ENCODE results near the gene ZFP64.

DNA sequence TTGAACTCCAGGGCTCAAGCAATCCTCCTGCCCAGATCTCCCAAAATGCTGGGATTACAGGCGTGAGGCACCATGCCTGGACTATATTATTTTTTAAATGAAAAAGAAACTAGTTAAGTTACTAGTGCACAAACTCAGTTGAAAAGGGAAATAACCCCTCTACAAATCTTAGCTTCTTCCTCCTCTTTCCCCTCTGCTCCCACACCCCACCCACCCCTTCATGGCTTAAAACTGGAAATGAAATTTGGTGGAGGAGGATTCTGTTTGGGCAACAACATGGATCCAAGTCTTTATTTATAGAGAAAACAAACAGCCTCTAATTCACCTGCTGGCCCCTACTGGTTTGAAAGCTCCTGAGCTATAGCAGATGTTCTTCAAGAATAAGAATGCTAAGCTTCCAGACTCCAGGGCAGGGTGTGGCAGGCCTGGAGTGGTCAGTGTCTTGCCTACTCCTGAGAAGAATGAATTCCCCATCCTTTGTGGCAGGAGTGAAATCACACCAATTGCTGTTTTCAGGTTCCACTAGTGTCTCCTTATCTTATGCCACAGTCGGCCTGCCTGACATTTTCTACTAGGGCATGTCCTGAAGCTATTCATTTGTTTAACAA, 73.5 kb downstream of the ZFP64 start:
- no peak for TF ChIP-seq ZNF384 (IDR thresholded peaks at IDR 0.05)
- TF ChIP-seq PKNOX1 (IDR thresholded peaks at IDR 0.05), result no peak
